Ovary (tissue), 9 donors: ENCODE data around the gene BCOR. TPM values are rescaled to one million over a fixed set of nuclear protein-coding genes. Genes with fewer than 3 reads are reported as not detected.

ENCODE experiments used
- DNase-seq, 5 donors: peaks; one replicate each; pipeline ENCODE4 v3.0.0-alpha.2; 2019 to 2020
- H3K27ac ChIP-seq, 2 donors: fragments of 200-600 bp; one replicate each; pipeline versions ENCODE4 v1.5.1 to v1.8.0; 2019 to 2022
- H3K27me3 ChIP-seq: fragments of 200-600 bp; one replicate; pipeline ENCODE4 v1.8.0; 2022
- H3K36me3 ChIP-seq: fragments of 200-600 bp; sonication (generic); one replicate; pipeline ENCODE4 v1.5.1; 2019
- H3K4me1 ChIP-seq: one replicate; pipeline ENCODE4 v1.8.1; 2013; ENCODE audit warnings: mild to moderate bottlenecking, moderate library complexity; ENCODE audit not compliant: insufficient read depth
- H3K4me3 ChIP-seq: fragments of 200-600 bp; sonication (generic); one replicate; pipeline ENCODE4 v1.5.1; 2017
- H3K9me3 ChIP-seq, 2 donors: fragments of 200-600 bp in 1 of 2; sonication (generic) in 1 of 2; one replicate each; pipeline versions ENCODE4 v1.5.1 to v1.8.1; 2013 to 2019; ENCODE audit warnings: mild to moderate bottlenecking in 1 of 2, moderate library complexity in 1 of 2
- EP300 ChIP-seq: sonication (generic); formaldehyde crosslinking; IDR thresholded peaks from one replicate; pipeline ENCODE4 v1.6.1; 2017; ENCODE audit warnings: antibody characterized with exemption
- POLR2A ChIP-seq: fragments of 450-650 bp; IDR thresholded peaks from one replicate; pipeline ENCODE4 v1.6.1; 2017; ENCODE audit warnings: antibody characterized with exemption, mild to moderate bottlenecking, moderate library complexity
- WGBS, 3 donors: extraction: QIAGEN DNeasy Blood & Tissue Kit in 1 of 3; methylation state at CpG; one replicate each; pipeline versions ENCODE4 v1.1.5 to v1.1.7; 2013 to 2017; 5-methylcytosine and 5-hydroxymethylcytosine counted together
- intact Hi-C, 4 donors: fragments of 100-400 bp; cut with DNase I; formaldehyde crosslinking; loops; one replicate each; pipeline versions ENCODE4 v1.11.0 to v1.15.1; 2022 to 2023
- polyA plus RNA-seq, 2 donors: library from polyadenylated mRNA; stranded (reverse); fragments of 200-250 nt in 1 of 2; fragments of 350-450 nt in 1 of 2; fragmentation: Illumina TruSeq in 1 of 2; extraction: RNeasy Lipid Tissue Mini Kit (QIAGEN cat#74804) in 1 of 2; gene quantifications; one replicate each; pipeline ENCODE4 v1.2.3, GENCODE V29; 2013 to 2014
- total RNA-seq, 7 donors: library from RNA; depleted of rRNA in 2 of 7; stranded (reverse); fragments of >200 nt in 2 of 7; fragmentation: NEBNext Ultra II Directional in 3 of 7; extraction: Animal tissue kit (Norgen Biotek cat#: 25700) in 3 of 7; gene quantifications; one replicate each; pipeline versions ENCODE4 v1.1.0 to v1.2.4, GENCODE V29; 2016 to 2023
- TF ChIP-seq, protein P1 (sequence below), 3 donors: fragments of 450-650 bp in 2 of 3; fragments of 200-600 bp in 1 of 3; IDR thresholded peaks; one replicate each; pipeline versions ENCODE4 v1.5.1 to v1.8.0; 2016 to 2022; ENCODE audit warnings: antibody characterized with exemption in 3 of 3, mild to moderate bottlenecking in 1 of 3
- donor health status: DM: no; HTN: no; CAD: no; lungs with moderate emphysema.
- donor health status: DM: no; HTN: no; CAD: no.
- donor health status: Bipolar disorder and iron deficiency.
- donor health status: DM: yes; HTN: yes; CAD: no.
- donor health status: DM: no; HTN: no; CAD: no.
- donor health status: DM: yes; HTN: yes; CAD: no.

BCOR gene
- total and polyA plus RNA-seq, 9 donors, result 17.7 to 57.2 (median 42.3) TPM

DNA sequence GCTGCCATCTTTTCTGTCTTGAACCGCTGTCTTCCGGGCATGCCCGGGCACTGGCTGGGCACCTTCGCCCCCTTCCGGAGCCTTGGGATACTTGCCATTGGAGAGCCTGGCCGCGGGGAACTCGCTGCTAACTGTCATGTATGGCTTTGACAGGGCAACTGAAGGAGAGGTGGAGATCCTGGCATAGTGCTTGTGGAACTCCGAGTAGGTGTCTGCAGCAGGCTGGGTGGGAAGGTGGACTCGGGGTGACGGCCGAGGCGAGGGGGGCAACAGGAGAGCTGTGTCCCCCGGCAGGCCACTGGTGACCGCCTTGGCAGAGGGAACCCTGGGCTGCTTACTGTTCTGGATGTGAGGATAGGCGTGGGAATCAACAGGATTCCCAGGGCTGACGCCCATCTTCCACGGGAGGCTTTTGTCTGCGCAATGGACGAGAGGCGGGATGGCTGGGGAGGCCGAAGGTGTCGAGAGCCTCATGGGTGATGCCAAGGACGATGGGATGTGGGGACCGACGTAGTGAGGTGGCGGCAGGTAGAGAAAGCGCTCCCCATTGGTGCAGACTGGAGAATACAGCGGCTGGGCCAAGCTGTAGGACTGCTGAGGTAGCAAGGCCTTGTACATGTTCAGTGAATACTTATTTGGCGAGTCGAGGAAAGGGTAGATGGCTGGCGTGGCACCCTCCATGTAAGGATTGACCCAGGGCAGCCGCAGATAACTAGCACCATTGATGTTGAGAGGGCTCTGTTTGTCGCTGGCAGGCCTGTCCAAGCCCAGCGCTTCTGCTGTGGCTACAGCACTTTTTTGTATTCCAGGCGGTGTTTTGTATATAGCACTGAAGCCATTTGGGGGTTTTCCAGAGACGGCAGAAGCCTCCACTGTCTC lies 23.4 kb downstream of the BCOR start:
- Histone ChIP-seq H3K4me1 (no peaks in the 10 kb centered on the region), H3K27ac (no peak overlapping the region), H3K27me3 (no peaks in the 10 kb centered on the region), H3K36me3 (no peaks in the 10 kb centered on the region), H3K9me3 (no peaks in the 10 kb centered on the region), H3K4me3 (no peak overlapping the region)
- intact Hi-C loops, result no loop called here
- 91 to 94% (median 92%) methylated on average over 37 of the region's 37 CpGs for WGBS, 3 donors
- no peak for DNase-seq
- TF ChIP-seq, protein P1, sequence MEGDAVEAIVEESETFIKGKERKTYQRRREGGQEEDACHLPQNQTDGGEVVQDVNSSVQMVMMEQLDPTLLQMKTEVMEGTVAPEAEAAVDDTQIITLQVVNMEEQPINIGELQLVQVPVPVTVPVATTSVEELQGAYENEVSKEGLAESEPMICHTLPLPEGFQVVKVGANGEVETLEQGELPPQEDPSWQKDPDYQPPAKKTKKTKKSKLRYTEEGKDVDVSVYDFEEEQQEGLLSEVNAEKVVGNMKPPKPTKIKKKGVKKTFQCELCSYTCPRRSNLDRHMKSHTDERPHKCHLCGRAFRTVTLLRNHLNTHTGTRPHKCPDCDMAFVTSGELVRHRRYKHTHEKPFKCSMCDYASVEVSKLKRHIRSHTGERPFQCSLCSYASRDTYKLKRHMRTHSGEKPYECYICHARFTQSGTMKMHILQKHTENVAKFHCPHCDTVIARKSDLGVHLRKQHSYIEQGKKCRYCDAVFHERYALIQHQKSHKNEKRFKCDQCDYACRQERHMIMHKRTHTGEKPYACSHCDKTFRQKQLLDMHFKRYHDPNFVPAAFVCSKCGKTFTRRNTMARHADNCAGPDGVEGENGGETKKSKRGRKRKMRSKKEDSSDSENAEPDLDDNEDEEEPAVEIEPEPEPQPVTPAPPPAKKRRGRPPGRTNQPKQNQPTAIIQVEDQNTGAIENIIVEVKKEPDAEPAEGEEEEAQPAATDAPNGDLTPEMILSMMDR (IDR thresholded peaks at IDR 0.05), result no peak
- no peak for TF ChIP-seq POLR2A
- no peak for TF ChIP-seq EP300

DNA sequence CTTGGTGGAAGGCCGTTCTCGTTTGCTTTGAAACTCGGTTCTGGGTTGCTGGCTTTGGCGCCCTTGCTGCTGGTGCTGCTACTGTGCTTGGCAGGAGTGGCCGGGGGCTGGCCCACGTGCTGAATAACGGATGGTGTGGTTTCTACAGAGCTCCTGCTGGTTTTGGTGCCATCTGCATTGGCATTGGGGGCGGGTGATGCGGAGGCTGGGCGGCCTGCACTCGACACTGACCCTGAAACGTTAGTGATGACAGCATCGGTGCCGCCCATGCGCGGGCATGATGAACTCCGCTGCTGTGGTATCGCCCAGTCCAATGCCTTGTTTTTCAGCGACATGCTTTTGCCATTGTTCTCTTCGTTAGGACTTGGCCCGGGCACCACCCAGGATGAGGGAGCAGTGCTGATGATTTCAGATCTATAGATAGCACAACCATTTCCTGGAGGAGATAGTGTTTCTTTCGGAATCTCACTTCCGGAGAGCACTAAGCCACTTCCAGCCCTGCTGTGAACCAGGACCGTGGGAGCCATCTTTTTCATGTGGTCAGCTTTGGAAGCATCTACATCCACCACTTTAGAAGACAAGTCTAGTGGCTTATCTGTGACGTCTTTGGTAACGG lies 24.2 kb downstream of the BCOR start:
- intact Hi-C loops, result no loop called here
- Histone ChIP-seq H3K4me3 (no peak overlapping the region), H3K36me3 (no peaks in the 10 kb centered on the region), H3K27me3 (no peaks in the 10 kb centered on the region), H3K27ac (no peak overlapping the region), H3K4me1 (no peaks in the 10 kb centered on the region), H3K9me3 (no peaks in the 10 kb centered on the region)
- DNase-seq, result no peak
- TF ChIP-seq POLR2A (no peak), EP300 (no peak)
- TF ChIP-seq, protein P1 (IDR thresholded peaks at IDR 0.05), result no peak
- 88 to 91% (median 88%) methylated on average over 26 of the region's 26 CpGs for WGBS, 3 donors

DNA sequence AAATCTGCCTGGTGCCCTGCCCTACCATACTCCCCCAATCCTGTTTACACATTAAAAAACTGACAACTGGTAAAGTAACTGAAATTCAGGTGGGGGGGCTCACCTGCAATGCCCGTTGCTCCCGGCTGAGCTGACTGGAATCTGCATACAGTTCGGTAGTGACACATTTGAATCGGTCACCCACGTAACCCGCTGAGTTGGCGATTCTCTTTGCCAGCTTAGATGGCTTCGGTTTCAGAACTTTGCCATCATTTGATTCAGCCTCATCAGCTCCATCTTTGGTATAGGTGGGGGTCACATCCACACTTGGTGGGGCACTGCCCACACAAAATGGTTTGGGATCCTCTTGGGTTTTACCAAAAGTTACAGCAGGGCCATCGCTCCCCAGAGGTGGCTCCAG lies 25.5 kb downstream of the BCOR start:
- no peak for TF ChIP-seq POLR2A
- no peak for TF ChIP-seq EP300
- TF ChIP-seq, protein P1 (IDR thresholded peaks at IDR 0.05), result no peak
- H3K36me3 ChIP-seq, result no peaks in the 10 kb centered on the region
- no peaks in the 10 kb centered on the region for H3K27me3 ChIP-seq
- no peak for DNase-seq
- 89 to 95% (median 90%) methylated on average over 9 of the region's 9 CpGs for WGBS, 3 donors
- H3K4me3 ChIP-seq, result no peak overlapping the region
- no peak overlapping the region for H3K27ac ChIP-seq
- no peaks in the 10 kb centered on the region for H3K4me1 ChIP-seq
- no peaks in the 10 kb centered on the region for H3K9me3 ChIP-seq
- intact Hi-C loops, result no loop called here

DNA sequence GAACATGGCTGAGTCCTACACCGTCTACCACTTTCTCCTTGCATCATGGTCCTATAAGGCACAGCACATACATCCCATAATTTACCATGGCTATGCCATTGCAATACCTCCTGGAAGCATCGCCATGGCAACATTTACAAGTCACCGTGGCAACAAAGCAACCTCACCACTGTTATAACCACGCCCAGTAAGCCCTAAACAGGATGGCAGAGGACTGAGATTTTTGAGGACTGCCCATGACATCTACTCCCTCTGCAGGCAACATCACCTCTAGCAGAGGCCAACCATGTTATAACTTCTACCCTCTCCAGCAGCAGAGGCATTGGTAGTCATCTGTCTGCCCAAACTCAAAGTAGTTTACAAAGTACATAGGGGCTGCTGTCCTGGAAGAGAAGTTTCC lies 29.7 kb downstream of the BCOR start:
- Histone ChIP-seq H3K27ac (no peak overlapping the region), H3K27me3 (no peaks in the 10 kb centered on the region), H3K4me3 (no peak overlapping the region), H3K9me3 (no peaks in the 10 kb centered on the region), H3K4me1 (no peaks in the 10 kb centered on the region), H3K36me3 (no peaks in the 10 kb centered on the region)
- 85 to 92% (median 85%) methylated on average over 4 of the region's 4 CpGs for WGBS, 3 donors
- intact Hi-C loops, result no loop called here
- TF ChIP-seq POLR2A (no peak), EP300 (no peak)
- TF ChIP-seq, protein P1 (IDR thresholded peaks at IDR 0.05), result no peak
- no peak for DNase-seq
